GM19193 (cell line): ENCODE results near the gene CCBE1.

ENCODE experiments used
- POLR2A ChIP-seq: IDR thresholded peaks from 4 replicates; pipeline ENCODE4 v1.6.1; 2011; ENCODE audit not compliant: insufficient read depth, insufficient read length; ENCODE audit errors: extremely low read depth

Gene CCBE1

GRCh38 chr18:59721211-59721610 is 24.0 kb upstream of the CCBE1 start:
- TF ChIP-seq POLR2A, result no peak

- no peak for TF ChIP-seq POLR2A
Observed at GRCh38 chr18:59719544-59720181, 22.4 kb upstream of the CCBE1 start.

GRCh38 chr18:59718464-59719157 is 21.4 kb upstream of the CCBE1 start:
- TF ChIP-seq POLR2A, result no peak

GRCh38 chr18:59718108-59718463 is 20.9 kb upstream of the CCBE1 start:
- TF ChIP-seq POLR2A, result no peak

GRCh38 chr18:59717291-59717690 is 20.1 kb upstream of the CCBE1 start:
- TF ChIP-seq POLR2A, result no peak

GRCh38 chr18:59715966-59716369 is 18.7 kb upstream of the CCBE1 start:
- TF ChIP-seq POLR2A, result no peak

GRCh38 chr18:59715445-59715844 is 18.2 kb upstream of the CCBE1 start:
- no peak for TF ChIP-seq POLR2A

GRCh38 chr18:59712311-59712710 is 15.1 kb upstream of the CCBE1 start:
- TF ChIP-seq POLR2A, result no peak

- TF ChIP-seq POLR2A, result no peak
Observed at GRCh38 chr18:59708988-59709387, 11.8 kb upstream of the CCBE1 start.

GRCh38 chr18:59707306-59707705 is 10.1 kb upstream of the CCBE1 start:
- TF ChIP-seq POLR2A, result no peak

GRCh38 chr18:59706499-59706898 is 9.3 kb upstream of the CCBE1 start:
- no peak for TF ChIP-seq POLR2A

GRCh38 chr18:59705145-59705544 is 7.9 kb upstream of the CCBE1 start:
- no peak for TF ChIP-seq POLR2A

- no peak for TF ChIP-seq POLR2A
Observed at GRCh38 chr18:59704146-59704545, 6.9 kb upstream of the CCBE1 start.

GRCh38 chr18:59701272-59701671 is 4.0 kb upstream of the CCBE1 start:
- no peak for TF ChIP-seq POLR2A

GRCh38 chr18:59700535-59700967 is 3.3 kb upstream of the CCBE1 start:
- TF ChIP-seq POLR2A, result no peak

- no peak for TF ChIP-seq POLR2A
Observed at GRCh38 chr18:59699750-59700534, 2.7 kb upstream of the CCBE1 start.
